ENCODE measurements around the gene PLEKHG5.
A peak's percentile ranks its signal among the peaks of the same experiment; 100 is the strongest.

Gene PLEKHG5

GRCh38 chr1:6461538-6462411 lies 29.7 kb downstream of the PLEKHG5 start:
- no peak overlapping the region for H3K9ac ChIP-seq (ENCODE audit: low read length)
- no peak for TF ChIP-seq EZH2phosphoT487 (IDR thresholded peaks at IDR 0.05; ENCODE audit: low read depth)
- H3K4me2 ChIP-seq (ENCODE audit: low read length) = no peak overlapping the region
- 0 out of 2 replicates have a peak, but pooled peaks cover 6% of the 10 kb centered on the region for H3K4me1 ChIP-seq (ENCODE audit: low read length)
- H3K9me3 ChIP-seq (ENCODE audit: insufficient read depth, low read length) = no peaks in the 10 kb centered on the region
- no peaks in the 10 kb centered on the region for H3K27me3 ChIP-seq (ENCODE audit: low read depth, low read length)
- no peaks in the 10 kb centered on the region for H3K36me3 ChIP-seq (replicated peaks; ENCODE audit: low read depth, low read length)
- no peaks in the 10 kb centered on the region for H4K20me1 ChIP-seq (ENCODE audit: insufficient read depth, low read length)
- H2AFZ ChIP-seq (ENCODE audit: low read depth, low read length) = no peak overlapping the region
- no peaks in the 10 kb centered on the region for H3K79me2 ChIP-seq (ENCODE audit: low read length)
- no peak overlapping the region for H3K4me3 ChIP-seq (ENCODE audit: low read length)
- no peak overlapping the region for H3K27ac ChIP-seq (ENCODE audit: low read length)

- H3K4me2 ChIP-seq (ENCODE audit: low read length) = no peak overlapping the region
- H3K9me3 ChIP-seq (ENCODE audit: insufficient read depth, low read length) = no peaks in the 10 kb centered on the region
- no peaks in the 10 kb centered on the region for H3K27me3 ChIP-seq (ENCODE audit: low read depth, low read length)
- H3K79me2 ChIP-seq (ENCODE audit: low read length) = no peaks in the 10 kb centered on the region
- no peaks in the 10 kb centered on the region for H4K20me1 ChIP-seq (ENCODE audit: insufficient read depth, low read length)
- H3K36me3 ChIP-seq (replicated peaks; ENCODE audit: low read depth, low read length) = no peaks in the 10 kb centered on the region
- TF ChIP-seq EZH2phosphoT487 (IDR thresholded peaks at IDR 0.05; ENCODE audit: low read depth) (no peak), CTCF (IDR thresholded peaks at IDR 0.05; ENCODE audit: low read depth, low read length) (no peak)
- H3K4me3 ChIP-seq (ENCODE audit: low read length) = no peak overlapping the region
- no peak overlapping the region for H3K27ac ChIP-seq (ENCODE audit: low read length)
- H3K9ac ChIP-seq (ENCODE audit: low read length) = no peak overlapping the region
- H3K4me1 ChIP-seq (ENCODE audit: low read length) = 0 out of 2 replicates have a peak, but pooled peaks cover 6% of the 10 kb centered on the region
- no peak overlapping the region for H2AFZ ChIP-seq (ENCODE audit: low read depth, low read length)
Observed at GRCh38 chr1:6461051-6461530, 30.4 kb downstream of the PLEKHG5 start.

- peak overlapping the region; percentile 66 for H3K4me3 ChIP-seq (ENCODE audit: low read length)
- H2AFZ ChIP-seq (ENCODE audit: low read depth, low read length) = no peak overlapping the region
- no peaks in the 10 kb centered on the region for H3K36me3 ChIP-seq (replicated peaks; ENCODE audit: low read depth, low read length)
Observed at GRCh38 chr1:6460301-6461050, 31.0 kb downstream of the PLEKHG5 start.

GRCh38 chr1:6459850-6460265 lies 31.6 kb downstream of the PLEKHG5 start:
- Histone ChIP-seq H3K79me2 (ENCODE audit: low read length) (no peaks in the 10 kb centered on the region), H4K20me1 (ENCODE audit: insufficient read depth, low read length) (no peaks in the 10 kb centered on the region), H3K4me3 (ENCODE audit: low read length) (no peak overlapping the region), H3K4me2 (ENCODE audit: low read length) (peak overlapping the region; percentile 62), H3K27ac (ENCODE audit: low read length) (no peak overlapping the region), H3K4me1 (ENCODE audit: low read length) (0 out of 2 replicates have a peak, but pooled peaks cover 6% of the 10 kb centered on the region), H3K9me3 (ENCODE audit: insufficient read depth, low read length) (no peaks in the 10 kb centered on the region), H3K36me3 (replicated peaks; ENCODE audit: low read depth, low read length) (no peaks in the 10 kb centered on the region), H3K27me3 (ENCODE audit: low read depth, low read length) (no peaks in the 10 kb centered on the region), H3K9ac (ENCODE audit: low read length) (no peak overlapping the region), H2AFZ (ENCODE audit: low read depth, low read length) (no peak overlapping the region)
- no peak for TF ChIP-seq EZH2phosphoT487 (IDR thresholded peaks at IDR 0.05; ENCODE audit: low read depth)
- TF ChIP-seq CTCF (IDR thresholded peaks at IDR 0.05; ENCODE audit: low read depth, low read length) = no peak

More at GRCh38 chr1:6460301-6461050, 31.0 kb downstream of the PLEKHG5 start:
- Histone ChIP-seq H3K4me1 (ENCODE audit: low read length) (0 out of 2 replicates have a peak, but pooled peaks cover 6% of the 10 kb centered on the region), H3K79me2 (ENCODE audit: low read length) (no peaks in the 10 kb centered on the region), H3K9me3 (ENCODE audit: insufficient read depth, low read length) (no peaks in the 10 kb centered on the region), H4K20me1 (ENCODE audit: insufficient read depth, low read length) (no peaks in the 10 kb centered on the region), H3K27ac (ENCODE audit: low read length) (no peak overlapping the region), H3K9ac (ENCODE audit: low read length) (no peak overlapping the region), H3K27me3 (ENCODE audit: low read depth, low read length) (no peaks in the 10 kb centered on the region), H3K4me2 (ENCODE audit: low read length) (peak overlapping the region; percentile 62)
- TF ChIP-seq CTCF (IDR thresholded peaks at IDR 0.05; ENCODE audit: low read depth, low read length) = no peak
- no peak for TF ChIP-seq EZH2phosphoT487 (IDR thresholded peaks at IDR 0.05; ENCODE audit: low read depth)
